H1 (cell line): ENCODE data around the gene ACTG2. TPM values are rescaled to one million over a fixed set of nuclear protein-coding genes. Genes with fewer than 3 reads are reported as not detected.

Source experiments
- CTCF ChIA-PET: fragments of 300-600 bp; sonication (Branson Sonifier 250); formaldehyde crosslinking; loops from one replicate; lab custom pipeline; 2021; ENCODE audit not compliant: partially characterized antibody; lab: Charles Lee
- POLR2A ChIA-PET: fragments of 300-600 bp; sonication (Branson Sonifier 250); formaldehyde crosslinking; loops from one replicate; lab custom pipeline; 2021; ENCODE audit warnings: inconsistent platforms; ENCODE audit not compliant: partially characterized antibody; lab: Charles Lee
- DNase-seq, 2 experiments: peaks; one replicate each; pipeline versions ENCODE4 v3.0.0 to v3.0.0-alpha.2; 2010 to 2022; ENCODE audit warnings: low spot score in 2 of 2, low read depth in 1 of 2, mixed read lengths in 1 of 2
- FAIRE-seq: peaks from 2 replicates; lab custom pipeline; 2011; peaks lifted over from hg19 to GRCh38; lab: Jason Lieb, UNC
- H2AFZ ChIP-seq: 2 replicates; pipeline ENCODE4 v1.8.1; 2012; ENCODE audit warnings: low read length, inconsistent platforms
- H2AK5ac ChIP-seq: 2 replicates; pipeline ENCODE4 v1.6.1; 2013; ENCODE audit warnings: low read depth, low read length
- H2BK120ac ChIP-seq: replicated peaks from 2 replicates; pipeline ENCODE3; 2013; ENCODE audit warnings: low read depth, low read length, inconsistent platforms
- H2BK12ac ChIP-seq: 2 replicates; pipeline ENCODE4 v1.6.1; 2013; ENCODE audit warnings: low read depth, low read length
- H2BK15ac ChIP-seq: 2 replicates; pipeline ENCODE4 v1.6.1; 2013; ENCODE audit warnings: low read length
- H2BK20ac ChIP-seq: 2 replicates; pipeline ENCODE4 v1.6.1; 2013; ENCODE audit warnings: low read length
- H2BK5ac ChIP-seq: 2 replicates; pipeline ENCODE4 v1.6.1; 2013; ENCODE audit warnings: low read depth, low read length
- H3K14ac ChIP-seq: 2 replicates; pipeline ENCODE4 v1.6.1; 2013; ENCODE audit warnings: inconsistent platforms; ENCODE audit not compliant: insufficient read length
- H3K18ac ChIP-seq: 2 replicates; pipeline ENCODE4 v1.6.1; 2013; ENCODE audit warnings: low read length; ENCODE audit errors: extremely low read depth
- H3K23ac ChIP-seq: 2 replicates; pipeline ENCODE4 v1.6.1; 2013; ENCODE audit warnings: inconsistent platforms; ENCODE audit not compliant: insufficient read length
- H3K23me2 ChIP-seq: 2 replicates; pipeline ENCODE4 v1.6.1; 2013; ENCODE audit warnings: low read depth, low read length
- H3K27ac ChIP-seq: 2 replicates; pipeline ENCODE4 v1.6.1; 2011; ENCODE audit warnings: low read depth, low read length, inconsistent platforms
- H3K27me3 ChIP-seq, 4 experiments: replicated peaks in 1 of 4; 1 replicate in 1 of 4; 2 replicates in 3 of 4; pipeline versions ENCODE4 v1.6.1 to v1.8.1; 2011 to 2013; ENCODE audit warnings: low read length in 3 of 4, mild to moderate bottlenecking in 3 of 4, inconsistent platforms in 2 of 4, mixed read lengths in 2 of 4, moderate library complexity in 1 of 4; ENCODE audit not compliant: control insufficient read depth in 3 of 4, insufficient read depth in 3 of 4; ENCODE audit errors: extremely low read depth in 1 of 4
- H3K36me3 ChIP-seq, 4 experiments: 2 replicates each; pipeline versions ENCODE4 v1.6.1 to v1.8.1; 2011 to 2013; ENCODE audit warnings: mild to moderate bottlenecking in 4 of 4, low read length in 3 of 4, moderate library complexity in 2 of 4, control low read depth in 1 of 4, inconsistent platforms in 1 of 4; ENCODE audit not compliant: insufficient read depth in 4 of 4, control insufficient read depth in 2 of 4
- H3K4ac ChIP-seq: replicated peaks from 2 replicates; pipeline ENCODE3; 2013; ENCODE audit warnings: low read length, low read depth, mixed read lengths, inconsistent platforms; ENCODE audit not compliant: insufficient read length
- H3K4me1 ChIP-seq, 4 experiments: replicated peaks in 1 of 4; 1 replicate in 1 of 4; 2 replicates in 3 of 4; pipeline versions ENCODE4 v1.6.1 to v1.8.1; 2011 to 2013; ENCODE audit warnings: low read length in 3 of 4, inconsistent platforms in 2 of 4, mixed read lengths in 1 of 4; ENCODE audit not compliant: insufficient read depth in 4 of 4, control insufficient read depth in 3 of 4
- H3K4me2 ChIP-seq, 2 experiments: 2 replicates each; pipeline versions ENCODE4 v1.6.1 to v1.8.1; 2011 to 2013; ENCODE audit warnings: low read depth in 2 of 2, low read length in 2 of 2, control low read depth in 1 of 2, inconsistent platforms in 1 of 2, mild to moderate bottlenecking in 1 of 2; ENCODE audit not compliant: insufficient read depth in 1 of 2
- H3K4me3 ChIP-seq, 4 experiments: fragments of 200-600, 300-600 bp in 1 of 4; sonication (generic), shearing (Covaris generic), sonication (Bioruptor Twin) in 1 of 4; 2 replicates each; pipeline versions ENCODE4 v1.5.1 to v1.8.1; 2011 to 2016; ENCODE audit warnings: low read length in 4 of 4, low read depth in 3 of 4, control low read depth in 2 of 4, inconsistent platforms in 2 of 4, mild to moderate bottlenecking in 2 of 4, mixed read lengths in 1 of 4, moderate library complexity in 1 of 4; ENCODE audit not compliant: insufficient read depth in 2 of 4; ENCODE audit errors: extremely low read depth in 1 of 4
- H3K56ac ChIP-seq: replicated peaks from 2 replicates; pipeline ENCODE3; 2013; ENCODE audit warnings: low read depth, mild to moderate bottlenecking, mixed read lengths, low read length, inconsistent platforms; ENCODE audit not compliant: insufficient read length
- H3K79me1 ChIP-seq: 2 replicates; pipeline ENCODE4 v1.6.1; 2013; ENCODE audit warnings: low read depth, low read length, control low read depth
- H3K79me2 ChIP-seq, 2 experiments: 2 replicates each; pipeline versions ENCODE4 v1.6.1 to v1.8.1; 2012 to 2013; ENCODE audit warnings: low read length in 2 of 2, mild to moderate bottlenecking in 2 of 2, inconsistent platforms in 1 of 2; ENCODE audit not compliant: insufficient read depth in 2 of 2, control insufficient read depth in 1 of 2
- H3K9ac ChIP-seq, 4 experiments: replicated peaks in 1 of 4; 1 replicate in 1 of 4; 2 replicates in 3 of 4; pipeline versions ENCODE4 v1.6.1 to v1.8.1; 2011 to 2013; ENCODE audit warnings: low read depth in 3 of 4, low read length in 3 of 4, control low read depth in 2 of 4, mild to moderate bottlenecking in 2 of 4, moderate library complexity in 2 of 4, inconsistent platforms in 1 of 4; ENCODE audit errors: extremely low read depth in 1 of 4
- H3K9me3 ChIP-seq, 2 experiments: 2 replicates each; pipeline versions ENCODE4 v1.6.1 to v1.8.1; 2012 to 2013; ENCODE audit warnings: mild to moderate bottlenecking in 2 of 2, moderate library complexity in 2 of 2, control low read depth in 1 of 2, inconsistent platforms in 1 of 2, low read depth in 1 of 2, low read length in 1 of 2, mixed read lengths in 1 of 2; ENCODE audit not compliant: insufficient read depth in 2 of 2
- H4K20me1 ChIP-seq, 2 experiments: replicated peaks in 1 of 2; 2 replicates each; pipeline versions ENCODE3 to v1.8.1; 2011 to 2013; ENCODE audit warnings: inconsistent platforms in 2 of 2, low read length in 2 of 2, mild to moderate bottlenecking in 1 of 2; ENCODE audit not compliant: insufficient read depth in 2 of 2, control insufficient read depth in 1 of 2
- H4K5ac ChIP-seq: 2 replicates; pipeline ENCODE4 v1.6.1; 2013; ENCODE audit warnings: low read length, low read depth, mixed read lengths, inconsistent platforms; ENCODE audit not compliant: insufficient read length
- H4K8ac ChIP-seq: 2 replicates; pipeline ENCODE4 v1.8.0; 2013; ENCODE audit warnings: mild to moderate bottlenecking, moderate library complexity, low read length, inconsistent platforms; ENCODE audit not compliant: insufficient read depth; ENCODE audit errors: extremely low read depth
- H4K91ac ChIP-seq: replicated peaks from 2 replicates; pipeline ENCODE3; 2013; ENCODE audit warnings: low read length, mixed read lengths, inconsistent platforms; ENCODE audit not compliant: insufficient read length
- CHD2 ChIP-seq: IDR thresholded peaks from 2 replicates; pipeline ENCODE4 v1.6.1; 2012; ENCODE audit warnings: low read length, improper control_type of control experiment
- EGR1 ChIP-seq: IDR thresholded peaks from 2 replicates; pipeline ENCODE4 v1.6.1; 2011; ENCODE audit warnings: low read depth, low read length, borderline replicate concordance
- GTF2F1 ChIP-seq: IDR thresholded peaks from 2 replicates; pipeline ENCODE4 v1.6.1; 2012; ENCODE audit warnings: low read depth, low read length, improper control_type of control experiment, borderline replicate concordance
- HDAC2 ChIP-seq, 2 experiments: fragments of 300-600 bp in 1 of 2; sonication (generic) in 1 of 2; IDR thresholded peaks; 2 replicates each; pipeline ENCODE4 v1.6.1; 2011 to 2012; ENCODE audit warnings: low read depth in 2 of 2, low read length in 2 of 2, mild to moderate bottlenecking in 2 of 2, moderate library complexity in 2 of 2, borderline replicate concordance in 1 of 2, inconsistent platforms in 1 of 2
- RFX5 ChIP-seq: IDR thresholded peaks from 2 replicates; pipeline ENCODE4 v1.6.1; 2011; ENCODE audit warnings: low read depth, low read length, improper control_type of control experiment, borderline replicate concordance
- SIN3A ChIP-seq, 2 experiments: IDR thresholded peaks in 1 of 2; conservative IDR thresholded peaks in 1 of 2; 2 replicates each; pipeline ENCODE4 v1.6.1; 2011 to 2012; ENCODE audit warnings: low read length in 2 of 2, improper control_type of control experiment in 1 of 2, low read depth in 1 of 2, mild to moderate bottlenecking in 1 of 2
- SIX5 ChIP-seq: IDR thresholded peaks from 2 replicates; pipeline ENCODE4 v1.6.1; 2011; ENCODE audit warnings: mild to moderate bottlenecking, low read depth, low read length
- SP4 ChIP-seq: IDR thresholded peaks from 2 replicates; pipeline ENCODE4 v1.6.1; 2012; ENCODE audit warnings: low read length, inconsistent platforms
- SUZ12 ChIP-seq: fragments of 200-600 bp; sonication (generic); IDR thresholded peaks from 2 replicates; pipeline ENCODE4 v1.6.1; 2012; ENCODE audit warnings: mild to moderate bottlenecking, inconsistent platforms, low read length, moderate library complexity, mixed read lengths
- TBP ChIP-seq: IDR thresholded peaks from 2 replicates; pipeline ENCODE4 v1.6.1; 2011; ENCODE audit warnings: low read depth, low read length, improper control_type of control experiment
- YY1 ChIP-seq: IDR thresholded peaks from 2 replicates; pipeline ENCODE4 v1.6.1; 2011; ENCODE audit warnings: low read depth, mild to moderate bottlenecking, low read length
- WGBS, 2 experiments: shearing (Covaris generic) in 1 of 2; methylation state at CpG; one replicate each; pipeline versions ENCODE4 v1.1.6 to v1.1.7; 2013 to 2015; ENCODE audit warnings: low lambda C conversion rate in 2 of 2, mixed read lengths in 2 of 2, inconsistent platforms in 1 of 2, low coverage in 1 of 2, missing lambda C conversion rate in 1 of 2; ENCODE audit not compliant: insufficient replicate concordance in 2 of 2, insufficient coverage in 1 of 2, insufficient read length in 1 of 2; ENCODE audit errors: extremely low coverage in 1 of 2, missing lambda C conversion rate in 1 of 2; 5-methylcytosine and 5-hydroxymethylcytosine counted together
- polyA plus RNA-seq, 7 experiments: library from polyadenylated mRNA; depleted of rRNA in 3 of 7; stranded (reverse) in 5 of 7; unstranded in 2 of 7; fragments of >200 nt in 5 of 7; fragments of 200-250 nt in 2 of 7; gene quantifications; 1 replicate in 5 of 7; 2 replicates in 1 of 7; 4 replicates in 1 of 7; pipeline versions ENCODE4 v1.2.1 to v1.2.3, GENCODE V29; 2011 to 2013; ENCODE audit warnings: missing spikeins in 2 of 7, mixed read lengths in 2 of 7
- total RNA-seq: library from RNA; stranded (reverse); fragmentation: NEBNext Ultra II Directional; extraction: Animal tissue kit (Norgen Biotek cat#: 25700); gene quantifications from 2 replicates; pipeline ENCODE4 v1.2.1, GENCODE V29; 2021
- TF ChIP-seq, protein P1 (sequence below): IDR thresholded peaks from 2 replicates; pipeline ENCODE4 v1.6.1; 2011; ENCODE audit warnings: low read depth, mild to moderate bottlenecking, low read length; ENCODE audit not compliant: insufficient read depth

The ACTG2 gene
- total and polyA plus RNA-seq, 2 of the 8 experiments (the other 6 are each of a cell fraction or from before 2014, with no cell fraction given), result 6.2 to 13.7 TPM

DNA sequence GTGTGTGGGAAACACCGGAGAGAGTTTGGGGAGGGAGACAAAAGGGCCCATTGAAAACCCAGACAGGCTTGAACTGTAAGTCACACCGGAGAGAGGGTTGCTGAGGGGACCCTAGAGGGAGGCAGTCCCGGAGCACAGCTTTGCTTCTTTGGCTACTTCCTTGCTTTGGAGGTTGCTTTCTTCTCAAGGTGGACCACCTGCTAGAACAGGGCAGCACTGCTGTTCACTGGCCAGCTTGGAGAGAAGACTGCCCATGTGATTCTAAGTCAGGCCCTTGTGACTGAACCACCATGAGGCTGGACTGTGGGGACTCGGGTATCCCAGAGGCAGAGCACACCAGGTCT lies 4.4 kb downstream of the ACTG2 start:
- no peaks in the 10 kb centered on the region for H3K79me1 ChIP-seq
- no peak overlapping the region for H3K18ac ChIP-seq
- H3K36me3 ChIP-seq, result no peaks in the 10 kb centered on the region
- H4K20me1 ChIP-seq, result no peaks in the 10 kb centered on the region
- no peak overlapping the region for H2BK20ac ChIP-seq
- H2BK120ac ChIP-seq, result no peak overlapping the region
- no peak overlapping the region for H2AK5ac ChIP-seq
- H3K27me3 ChIP-seq, result no peaks in the 10 kb centered on the region
- no peak overlapping the region for H3K9ac ChIP-seq
- no peaks in the 10 kb centered on the region for H3K9me3 ChIP-seq
- no peak overlapping the region for H2BK15ac ChIP-seq
- H4K8ac ChIP-seq, result no peak overlapping the region
- WGBS, 2 experiments, result 89% methylated on average over 4 of the region's 4 CpGs; no CpG with 5 or more reads in 1 of the 2 experiments
- H2BK5ac ChIP-seq, result no peak overlapping the region
- no peak overlapping the region for H2BK12ac ChIP-seq
- H3K4me1 ChIP-seq, result peaks cover 0 to 7% (median 4%) of the 10 kb centered on the region in 4 experiments; a peak in 4 of 7 replicates
- no peak overlapping the region for H3K4me2 ChIP-seq
- H4K5ac ChIP-seq, result no peak overlapping the region
- no peak overlapping the region for H3K23ac ChIP-seq
- no peak overlapping the region for H3K27ac ChIP-seq
- FAIRE-seq (no peak), DNase-seq (no peak)
- no peaks in the 10 kb centered on the region; the same call in 1 of the 2 replicates for H3K23me2 ChIP-seq
- no peak overlapping the region for H3K4ac ChIP-seq
- no peaks in the 10 kb centered on the region for H3K79me2 ChIP-seq
- H3K14ac ChIP-seq, result no peak overlapping the region
- peak overlapping the region; percentile 74; the same call in 1 of the 2 replicates for H2AFZ ChIP-seq
- H3K4me3 ChIP-seq, result no peak overlapping the region
- H3K56ac ChIP-seq, result no peak overlapping the region
- ChIA-PET POLR2A (interaction anchor here (1.3 kb wide), 1 partner anchor 24 kb away, joined by 3 read pairs; no protein-coding TSS in a partner anchor), CTCF (interaction anchor here (1.1 to 1.7 kb wide), 3 partner anchors 9 to 217 kb away, joined by 3 to 5 read pairs (median 3); no protein-coding TSS in a partner anchor)
- no peak overlapping the region for H4K91ac ChIP-seq
- TF ChIP-seq GTF2F1 (no peak), RFX5 (no peak), CHD2 (no peak), HDAC2 (IDR thresholded peaks at IDR 0.05; ENCODE audit: borderline replicate concordance in 1 of 2, low read depth in 2 of 2, low read length in 2 of 2) (no peak), TBP (no peak), YY1 (no peak), SIX5 (no peak), SUZ12 (no peak), SIN3A (conservative IDR thresholded peaks at IDR 0.05 in 1 of 2, IDR thresholded peaks at IDR 0.05 in 1 of 2; ENCODE audit: low read depth in 1 of 2, low read length in 2 of 2) (no peak), SP4 (no peak), EGR1 (no peak)
- TF ChIP-seq, protein P1, sequence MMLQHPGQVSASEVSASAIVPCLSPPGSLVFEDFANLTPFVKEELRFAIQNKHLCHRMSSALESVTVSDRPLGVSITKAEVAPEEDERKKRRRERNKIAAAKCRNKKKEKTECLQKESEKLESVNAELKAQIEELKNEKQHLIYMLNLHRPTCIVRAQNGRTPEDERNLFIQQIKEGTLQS, result no peak
